Activated T-helper 1 cell treated with Interleukin-2 at 50 U/mL for 16 hours (primary cell): ENCODE measurements around the gene USP19.
A peak's percentile ranks its signal among the peaks of the same experiment; 100 is the strongest.

Source experiments
- DNase-seq: peaks from one replicate; pipeline ENCODE4 v3.0.0-alpha.2; 2020; ENCODE audit warnings: low read depth

The USP19 gene, protein sequence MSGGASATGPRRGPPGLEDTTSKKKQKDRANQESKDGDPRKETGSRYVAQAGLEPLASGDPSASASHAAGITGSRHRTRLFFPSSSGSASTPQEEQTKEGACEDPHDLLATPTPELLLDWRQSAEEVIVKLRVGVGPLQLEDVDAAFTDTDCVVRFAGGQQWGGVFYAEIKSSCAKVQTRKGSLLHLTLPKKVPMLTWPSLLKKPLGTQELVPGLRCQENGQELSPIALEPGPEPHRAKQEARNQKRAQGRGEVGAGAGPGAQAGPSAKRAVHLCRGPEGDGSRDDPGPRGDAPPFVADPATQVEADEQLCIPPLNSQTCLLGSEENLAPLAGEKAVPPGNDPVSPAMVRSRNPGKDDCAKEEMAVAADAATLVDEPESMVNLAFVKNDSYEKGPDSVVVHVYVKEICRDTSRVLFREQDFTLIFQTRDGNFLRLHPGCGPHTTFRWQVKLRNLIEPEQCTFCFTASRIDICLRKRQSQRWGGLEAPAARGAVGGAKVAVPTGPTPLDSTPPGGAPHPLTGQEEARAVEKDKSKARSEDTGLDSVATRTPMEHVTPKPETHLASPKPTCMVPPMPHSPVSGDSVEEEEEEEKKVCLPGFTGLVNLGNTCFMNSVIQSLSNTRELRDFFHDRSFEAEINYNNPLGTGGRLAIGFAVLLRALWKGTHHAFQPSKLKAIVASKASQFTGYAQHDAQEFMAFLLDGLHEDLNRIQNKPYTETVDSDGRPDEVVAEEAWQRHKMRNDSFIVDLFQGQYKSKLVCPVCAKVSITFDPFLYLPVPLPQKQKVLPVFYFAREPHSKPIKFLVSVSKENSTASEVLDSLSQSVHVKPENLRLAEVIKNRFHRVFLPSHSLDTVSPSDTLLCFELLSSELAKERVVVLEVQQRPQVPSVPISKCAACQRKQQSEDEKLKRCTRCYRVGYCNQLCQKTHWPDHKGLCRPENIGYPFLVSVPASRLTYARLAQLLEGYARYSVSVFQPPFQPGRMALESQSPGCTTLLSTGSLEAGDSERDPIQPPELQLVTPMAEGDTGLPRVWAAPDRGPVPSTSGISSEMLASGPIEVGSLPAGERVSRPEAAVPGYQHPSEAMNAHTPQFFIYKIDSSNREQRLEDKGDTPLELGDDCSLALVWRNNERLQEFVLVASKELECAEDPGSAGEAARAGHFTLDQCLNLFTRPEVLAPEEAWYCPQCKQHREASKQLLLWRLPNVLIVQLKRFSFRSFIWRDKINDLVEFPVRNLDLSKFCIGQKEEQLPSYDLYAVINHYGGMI (N-terminal part only)

DNA sequence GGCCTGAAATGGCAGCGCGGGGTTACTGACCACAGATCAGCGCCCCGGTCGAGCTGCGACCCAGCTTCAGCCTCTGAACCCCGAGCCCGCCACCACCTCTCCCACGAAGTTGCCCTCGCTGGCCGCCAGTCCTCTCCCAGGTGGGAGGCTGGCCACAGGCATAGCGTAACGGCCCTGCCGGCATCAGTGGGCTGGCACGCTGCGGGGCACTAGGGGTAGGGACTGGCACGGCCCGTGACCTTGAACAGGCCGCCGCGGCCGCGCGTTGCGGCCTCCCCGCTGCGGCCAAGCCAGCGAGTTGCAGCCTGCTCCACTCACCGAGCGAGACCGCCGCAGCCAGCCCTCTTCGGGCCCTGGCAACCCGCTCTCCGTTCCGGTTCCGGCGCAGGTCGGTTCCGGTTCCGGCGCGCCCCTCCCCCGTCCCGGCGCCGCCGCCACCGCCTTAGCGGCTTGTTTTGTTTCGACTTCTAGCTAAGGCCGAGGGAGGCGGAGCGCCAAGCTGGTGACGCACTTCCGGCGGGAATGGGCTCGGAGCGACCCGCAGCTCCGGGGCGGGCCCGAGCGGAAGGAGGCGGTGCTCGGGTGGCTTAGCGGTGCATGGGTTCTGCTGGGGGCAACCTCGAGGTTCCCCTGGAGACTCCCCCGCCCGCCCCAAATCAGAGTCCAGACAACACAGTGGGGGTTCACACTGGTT is at the start of gene USP19:
TSS of gene USP19 (minus strand) at position 386 of the 694 bp plus-strand sequence. CDS start 1,678 bp downstream, outside the sequence.
- peak; percentile 93 for DNase-seq

DNA sequence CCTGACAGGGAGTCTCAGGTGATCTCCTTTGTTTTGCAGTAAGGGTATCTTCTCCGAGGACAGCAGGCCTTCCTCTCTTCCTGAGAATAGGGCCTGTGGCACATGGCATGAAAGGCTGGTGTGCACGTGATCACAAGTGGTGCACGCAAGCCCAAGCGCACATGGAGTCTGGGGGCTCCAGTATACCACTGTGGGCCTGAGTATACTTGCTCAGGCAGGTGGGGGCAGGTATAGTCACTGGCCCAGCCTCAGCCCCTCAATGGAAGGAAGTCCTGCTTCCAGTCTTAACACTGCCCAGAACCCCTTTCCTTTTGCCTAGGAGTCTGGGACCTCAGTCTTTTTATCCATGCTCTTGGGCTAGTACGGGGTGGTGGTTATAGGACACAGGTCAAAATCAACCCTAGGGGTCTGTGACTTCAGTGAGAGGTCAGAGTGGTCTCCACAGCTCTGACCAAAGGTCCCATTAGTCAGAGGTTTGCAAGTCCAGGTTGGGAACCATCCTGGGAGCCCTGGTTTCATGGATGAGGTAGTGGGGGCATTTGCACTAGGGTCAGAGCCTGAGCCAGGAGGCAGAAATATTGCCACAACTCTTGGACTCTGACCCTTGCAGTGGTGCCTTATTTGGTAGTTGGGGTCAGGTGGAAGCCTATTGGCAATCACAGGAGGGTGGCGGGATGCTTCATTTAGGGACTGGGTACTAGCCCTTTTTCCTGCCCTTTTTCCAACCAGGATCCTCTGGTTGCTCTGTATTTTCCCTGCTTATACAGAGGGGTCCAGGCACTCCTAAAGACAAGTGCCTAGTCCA is 46.3 kb upstream of the USP19 start:
- no peak for DNase-seq

DNA sequence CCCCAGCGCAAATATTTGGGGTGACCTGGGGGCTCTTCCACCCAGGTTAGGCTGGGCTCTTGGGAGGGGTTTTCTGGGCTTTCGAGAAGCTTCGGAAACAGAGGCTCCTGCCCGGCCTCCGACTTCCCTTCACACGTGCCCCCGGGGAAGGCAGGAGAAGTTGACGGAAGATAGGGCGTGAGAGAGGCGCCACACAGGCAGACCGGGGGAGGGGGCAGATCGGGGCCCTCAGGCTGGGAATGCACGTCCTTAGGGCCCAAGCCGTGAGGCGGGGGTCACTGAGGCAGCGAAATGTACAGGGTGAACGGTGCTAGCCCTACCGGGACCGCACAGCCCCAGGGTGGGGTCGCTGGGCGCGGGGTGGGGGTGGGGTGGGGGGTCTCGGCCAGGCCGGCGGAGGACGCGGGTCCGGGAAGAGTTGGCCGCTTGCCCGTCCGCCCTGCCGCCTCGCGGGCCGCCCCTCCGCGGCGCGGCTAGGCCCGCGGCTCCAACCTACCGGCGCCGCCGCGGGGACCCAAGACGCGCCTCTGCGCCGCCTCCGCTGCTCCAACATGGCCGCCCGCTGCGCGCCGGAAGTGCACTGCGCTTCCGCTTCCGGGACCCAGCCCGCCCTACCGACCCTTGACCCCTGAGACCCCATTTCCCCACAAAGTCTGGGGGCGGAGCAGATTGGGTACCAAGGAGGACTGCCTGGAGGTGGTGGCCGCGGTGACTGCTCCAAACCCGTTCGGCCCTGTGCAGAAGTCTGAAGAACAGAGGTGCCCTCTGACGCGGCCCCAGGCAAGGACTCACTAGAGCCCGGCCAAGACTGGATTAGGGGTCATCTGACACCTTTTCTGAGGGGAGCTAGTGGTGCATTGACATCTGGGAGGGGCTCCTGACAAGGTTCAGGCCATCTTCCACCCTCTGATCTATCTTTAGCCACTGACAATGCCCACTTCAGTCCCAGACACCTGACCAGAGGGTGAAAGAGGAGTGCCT is 45.4 kb upstream of the USP19 start, which contains the start of gene CCDC71:
TSS of gene CCDC71 (minus strand) at position 561 of the 981 bp plus-strand sequence. CDS start 2,123 bp downstream, outside the sequence.
- DNase-seq = peak; percentile 67

DNA sequence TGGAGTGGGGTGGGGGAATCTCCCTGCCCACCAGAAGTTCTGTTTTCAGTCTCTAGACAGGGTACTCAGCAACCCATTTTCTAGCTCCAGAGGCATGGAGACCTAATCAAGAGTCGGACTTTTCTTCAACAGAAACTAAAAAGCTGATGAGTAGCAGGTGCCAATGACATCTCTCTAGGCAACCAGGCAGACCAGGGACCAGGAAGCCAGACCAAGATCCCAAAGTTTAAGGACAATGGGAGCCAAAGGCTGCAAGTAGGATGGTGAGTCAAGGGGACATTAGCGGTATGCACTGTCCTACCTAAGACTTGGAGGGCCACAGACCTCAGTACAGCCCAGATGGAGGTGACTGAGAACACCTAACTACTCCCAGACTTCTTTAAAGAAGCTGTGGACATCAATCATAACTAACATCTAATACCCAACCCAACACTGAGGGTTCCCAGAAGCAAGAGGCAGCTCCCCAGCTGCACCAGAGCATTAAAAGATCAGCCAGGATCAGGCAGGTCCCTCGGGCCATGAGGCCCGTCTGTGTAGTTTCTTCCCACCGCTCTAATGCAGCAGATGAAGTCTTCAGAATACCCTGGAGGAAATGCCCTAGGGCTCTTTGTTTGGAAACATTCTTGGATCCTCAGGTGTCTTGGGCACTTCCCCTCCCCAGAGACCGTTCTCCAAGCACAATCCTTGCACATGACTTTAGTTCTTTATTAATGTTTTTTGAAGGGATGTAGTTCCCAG is 44.5 kb upstream of the USP19 start:
- DNase-seq = no peak

DNA sequence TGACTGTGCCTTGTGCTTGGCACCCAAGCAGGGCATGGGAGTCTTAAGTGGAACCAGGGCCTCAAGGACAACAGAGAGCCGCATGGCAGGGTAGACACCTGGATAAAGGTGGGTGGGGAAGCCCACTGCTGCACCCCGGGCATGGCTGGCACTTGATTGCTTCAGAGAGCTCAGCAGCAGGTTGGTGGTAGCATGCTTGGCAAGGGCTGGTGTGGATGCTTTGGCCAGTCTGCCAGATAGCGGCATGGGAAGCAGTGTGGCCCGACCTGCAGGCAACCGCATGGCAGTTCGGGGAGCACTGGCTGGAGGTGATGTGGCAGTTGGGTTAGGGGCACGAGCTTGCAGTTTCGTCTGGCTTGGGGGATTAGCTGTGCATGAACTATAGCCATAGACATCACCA is 43.0 kb upstream of the USP19 start:
- DNase-seq = no peak

DNA sequence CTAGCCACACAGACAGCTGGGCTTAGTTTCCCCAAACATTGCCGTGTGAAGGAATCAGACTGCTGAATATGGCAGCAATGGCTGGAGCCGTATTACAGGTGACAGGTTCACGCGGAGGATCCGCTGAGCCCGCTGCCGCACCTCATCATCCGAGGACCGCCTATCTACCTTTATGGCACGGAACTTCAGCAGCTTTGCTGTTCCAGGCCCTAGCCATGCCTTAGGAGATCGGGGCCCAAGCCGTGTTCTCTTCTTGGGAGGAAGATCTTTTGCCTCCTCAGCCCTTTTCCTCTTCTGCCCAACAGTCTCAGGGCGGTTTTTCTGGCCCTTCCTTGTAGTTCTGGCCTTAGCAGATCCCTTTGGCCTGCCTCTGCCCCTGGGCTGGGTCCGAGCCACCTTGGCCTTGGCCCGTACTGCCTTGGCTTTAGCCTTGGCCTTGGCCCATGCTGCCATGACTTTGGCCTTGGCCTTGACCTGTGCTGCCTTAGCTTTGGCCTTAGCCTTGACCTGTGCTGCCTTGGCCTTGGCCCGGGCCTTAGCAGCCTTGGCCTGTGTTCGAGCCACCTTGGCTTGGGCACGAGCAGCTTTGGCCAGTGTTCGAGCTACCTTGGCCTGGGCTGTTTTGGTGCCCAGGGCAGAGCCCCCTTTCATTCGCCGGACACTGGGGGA is 42.3 kb upstream of the USP19 start:
- no peak for DNase-seq

DNA sequence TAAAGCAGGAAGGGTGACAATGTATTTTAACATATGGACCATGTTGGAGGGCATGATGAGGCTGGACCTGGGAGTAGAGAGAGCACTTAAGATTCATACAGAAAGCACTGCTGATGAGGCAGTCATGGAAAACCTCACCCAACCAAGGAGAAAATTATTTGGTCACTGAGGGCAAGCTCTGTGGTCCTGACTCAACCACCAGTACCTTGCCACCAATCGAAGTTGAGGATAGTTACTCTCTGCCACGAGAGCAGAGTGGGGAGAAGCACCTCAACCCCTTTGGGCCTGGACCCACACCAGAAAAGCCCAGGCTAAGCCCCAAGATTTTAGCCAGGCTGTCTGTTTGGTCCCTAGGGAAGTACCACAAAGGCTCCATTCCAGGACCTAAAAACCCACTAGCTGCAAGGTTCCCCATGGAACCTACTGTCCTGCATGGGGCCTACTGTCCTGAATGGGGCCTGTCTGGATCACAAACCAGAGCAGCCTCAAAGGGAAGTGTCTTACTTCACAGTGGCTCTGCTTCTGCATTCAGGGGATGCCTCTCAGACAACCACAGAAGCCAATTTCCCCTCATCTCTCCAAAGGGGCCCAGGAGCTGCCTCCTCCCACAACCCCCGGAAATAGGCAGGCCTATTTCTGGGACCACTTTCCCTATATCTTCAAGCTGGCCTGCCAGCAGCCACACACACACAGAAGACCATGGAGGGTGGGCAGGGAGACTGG is 41.3 kb upstream of the USP19 start:
- DNase-seq = no peak

DNA sequence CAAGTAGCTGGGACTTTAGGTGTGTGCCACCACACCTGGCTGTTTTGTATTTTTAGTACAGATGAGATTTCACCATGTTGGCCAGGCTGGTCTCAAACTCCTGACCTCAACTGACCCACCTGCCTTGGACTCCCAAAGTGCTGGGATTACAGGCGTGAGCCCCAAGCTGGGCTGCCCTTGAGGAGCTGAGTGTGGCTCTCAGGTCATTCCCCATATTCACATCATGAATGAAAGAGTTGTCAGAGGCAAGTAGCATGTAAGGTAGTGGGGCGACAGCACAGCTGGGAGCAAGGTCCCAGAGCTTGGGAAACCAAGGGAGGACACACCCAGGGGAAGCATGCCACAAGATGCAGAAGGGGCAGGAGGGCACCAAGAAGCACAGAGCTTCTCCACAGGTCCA is 40.6 kb upstream of the USP19 start:
- no peak for DNase-seq

DNA sequence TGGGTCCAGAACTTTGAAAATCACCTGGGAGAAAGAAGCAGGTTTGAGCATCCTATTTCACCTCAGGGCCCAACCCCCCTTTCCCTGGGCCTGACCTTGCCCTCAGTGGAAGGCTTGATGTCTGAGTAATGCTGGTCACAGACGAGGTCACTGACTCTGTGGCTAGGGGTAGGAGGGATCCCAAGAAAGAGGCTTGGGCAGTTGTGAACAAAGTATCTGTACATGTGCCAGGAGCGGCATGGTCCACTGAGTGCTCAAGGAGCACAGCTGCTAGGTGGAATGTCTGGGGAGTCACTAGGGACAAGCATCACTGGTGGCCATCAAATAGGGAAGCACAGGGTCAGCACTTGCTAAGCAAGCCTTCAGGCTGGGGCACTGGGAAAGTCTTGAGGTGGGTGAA is 38.2 kb upstream of the USP19 start:
- no peak for DNase-seq

DNA sequence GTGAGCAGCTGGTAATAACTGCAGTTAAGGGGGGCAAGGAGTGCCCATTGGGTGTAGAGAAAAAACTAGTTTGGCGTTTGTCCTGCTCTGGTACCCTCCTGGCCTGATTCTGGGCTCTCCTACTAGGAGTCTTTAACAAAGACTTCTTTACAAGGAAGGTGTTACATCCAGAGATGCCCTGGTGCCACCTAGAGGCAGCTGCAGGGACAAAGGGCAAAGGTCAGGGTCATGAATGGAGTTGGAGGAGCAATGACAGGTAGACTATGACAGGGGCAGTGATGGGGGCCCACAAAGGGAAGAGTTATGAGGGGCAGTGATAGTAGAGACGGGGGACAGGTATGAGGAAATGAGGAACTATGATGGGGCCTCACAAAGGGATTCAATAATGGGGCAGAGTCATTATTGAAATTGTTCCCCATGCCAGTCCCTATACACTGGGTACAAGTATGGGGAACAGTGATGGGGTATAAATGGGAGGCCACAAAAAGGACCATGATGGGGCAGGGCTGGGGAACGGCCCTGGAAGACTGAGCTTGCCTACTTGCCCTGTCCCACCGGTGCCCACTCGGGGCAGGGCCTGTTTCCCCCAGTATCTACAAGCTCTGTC is 37.6 kb upstream of the USP19 start:
- peak; percentile 38 for DNase-seq

DNA sequence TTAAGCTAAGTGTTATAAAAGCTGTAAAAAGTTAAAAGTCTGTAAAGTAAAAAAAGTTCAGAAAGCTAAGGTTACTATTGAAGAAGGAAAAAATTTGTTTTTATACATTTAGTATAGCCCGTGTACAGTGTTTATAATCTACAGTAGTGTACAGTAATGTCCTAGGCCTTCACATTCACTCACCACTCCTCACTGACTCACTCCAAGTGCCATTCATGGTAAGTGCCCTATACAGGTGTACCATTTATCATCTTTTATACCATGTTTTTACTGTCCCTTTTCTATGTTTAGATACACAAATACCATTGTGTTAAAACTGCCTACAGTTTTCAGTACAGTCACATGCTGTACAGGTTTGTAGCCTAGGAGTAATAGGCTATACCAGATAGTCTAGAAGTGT is 36.7 kb upstream of the USP19 start:
- no peak for DNase-seq

DNA sequence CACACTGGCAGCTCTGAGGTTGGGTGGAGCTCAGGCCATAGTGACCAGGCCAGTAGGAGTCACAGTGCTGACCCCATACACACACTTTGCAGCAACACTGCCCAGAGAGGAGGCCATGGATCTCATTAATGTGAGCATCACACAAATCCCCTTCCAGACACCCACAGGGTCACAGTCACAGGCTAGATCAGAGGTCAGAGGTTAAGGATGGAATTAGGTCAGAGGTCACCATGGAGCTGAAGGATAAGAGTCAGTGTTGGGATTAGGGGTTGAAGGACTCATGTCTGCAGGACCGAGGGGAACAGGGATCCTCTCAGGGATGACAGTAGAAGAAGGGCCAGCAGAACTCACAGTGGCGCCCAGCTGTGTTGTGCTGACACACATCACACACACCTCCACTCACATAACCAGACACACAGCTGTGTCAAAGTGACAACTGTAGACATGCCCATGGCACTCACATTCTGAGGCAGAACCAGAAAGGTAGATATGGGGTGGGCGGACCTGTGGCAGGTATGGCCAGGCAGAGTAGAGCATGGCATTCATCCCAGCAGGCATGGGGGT is 32.8 kb upstream of the USP19 start:
- no peak for DNase-seq

DNA sequence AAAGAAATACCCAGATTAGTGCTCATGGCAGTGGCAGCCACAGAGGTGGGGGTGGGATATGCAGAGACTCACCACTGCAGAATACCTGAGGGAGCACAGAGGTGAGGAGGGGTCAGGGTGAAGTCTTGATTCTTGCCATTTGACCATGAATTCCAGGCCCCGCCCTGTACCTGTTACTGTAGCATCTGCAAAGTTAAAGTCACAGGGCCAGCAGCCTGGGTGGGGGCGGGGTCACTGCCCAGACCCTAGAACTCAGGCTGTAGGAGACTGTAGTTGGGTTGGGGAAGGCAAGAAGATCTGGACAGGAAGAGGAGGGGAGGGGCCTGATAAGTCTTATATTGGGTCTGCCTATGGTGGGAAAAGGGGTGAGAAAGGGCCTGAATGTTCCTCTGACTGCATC is 31.0 kb upstream of the USP19 start:
- DNase-seq = no peak

DNA sequence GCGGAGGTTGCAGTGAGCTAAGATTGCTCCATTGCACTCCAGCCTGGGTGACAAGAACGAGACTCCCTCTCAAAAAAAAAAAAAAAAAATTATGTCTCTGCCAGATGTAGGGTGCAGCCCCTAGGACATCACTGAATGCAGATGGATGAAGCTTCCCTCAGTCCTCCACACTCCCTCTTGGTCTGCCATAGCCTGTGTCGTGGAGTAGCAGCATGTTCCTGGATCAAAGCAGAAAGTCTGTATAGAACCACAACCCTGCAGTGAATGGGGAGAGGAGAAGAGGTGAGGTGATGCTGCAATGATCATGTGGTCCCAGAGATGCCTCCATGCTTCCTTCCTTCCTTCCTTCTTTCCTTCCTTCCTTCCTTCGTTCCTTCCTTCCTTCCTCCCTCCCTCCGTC is 27.5 kb upstream of the USP19 start:
- DNase-seq = no peak

DNA sequence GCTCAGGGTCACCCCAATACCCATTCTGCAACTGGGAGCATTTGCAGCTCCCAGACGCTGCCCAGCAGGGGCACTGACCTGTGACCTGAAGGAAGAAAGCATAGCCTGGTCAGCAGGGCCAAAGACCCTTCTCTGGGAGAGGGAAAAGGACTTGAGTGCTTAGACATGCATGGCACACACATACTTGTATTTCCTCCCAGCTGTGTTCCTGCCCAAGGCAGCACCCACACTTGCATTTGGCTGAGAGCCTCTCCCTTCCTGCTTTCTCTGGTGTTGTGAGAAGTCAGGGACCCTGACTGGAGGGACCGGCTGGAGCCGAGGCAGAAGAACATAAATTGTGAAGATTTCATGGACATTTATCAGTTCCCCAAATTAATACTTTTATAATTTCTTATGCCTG is 19.5 kb upstream of the USP19 start:
- DNase-seq = no peak

DNA sequence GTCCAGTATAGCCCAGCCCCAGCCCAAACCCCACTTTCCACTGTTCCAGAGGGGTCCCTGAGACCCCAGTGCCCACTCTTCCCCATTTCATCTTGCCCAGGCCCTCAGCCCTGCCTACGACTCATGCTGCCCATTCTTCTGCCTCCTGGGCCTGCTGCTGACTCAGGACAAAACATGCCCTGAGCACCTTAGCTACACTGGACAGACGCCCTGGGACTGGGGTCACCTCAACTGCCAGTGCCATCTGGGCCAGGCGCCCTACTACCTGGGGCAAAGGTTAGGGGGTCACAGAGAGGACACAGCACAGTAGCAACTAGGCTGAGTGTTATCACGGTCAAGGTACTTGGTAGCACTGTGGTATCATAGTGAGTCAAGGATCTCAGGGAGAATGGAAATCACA is 14.9 kb upstream of the USP19 start:
- no peak for DNase-seq
